Spleen (tissue), 7 donors: Measurements from ENCODE around the gene CLMP.

ENCODE experiments used
- CTCF ChIP-seq, 11 experiments: fragments of 200-600 bp in 7 of 11; fragments of 450-650 bp in 4 of 11; sonication (generic) in 4 of 11; IDR thresholded peaks in 8 of 11; conservative IDR thresholded peaks in 3 of 11; 1 replicate in 7 of 11; 2 replicates in 4 of 11; pipeline versions ENCODE4 v1.4.0 to v1.8.0; 2016 to 2021; ENCODE audit warnings: antibody characterized with exemption in 11 of 11, inconsistent platforms in 4 of 11, mild to moderate bottlenecking in 1 of 11
- POLR2A ChIP-seq, 3 donors: fragments of 450-650 bp; IDR thresholded peaks; one replicate each; pipeline ENCODE4 v1.5.1; 2017; ENCODE audit warnings: antibody characterized with exemption in 3 of 3, mild to moderate bottlenecking in 1 of 3
- POLR2AphosphoS5 ChIP-seq, 3 donors: sonication (generic); formaldehyde crosslinking; IDR thresholded peaks; one replicate each; pipeline ENCODE4 v1.5.1; 2017; ENCODE audit warnings: antibody characterized with exemption in 3 of 3
- donor health status: DM: no; HTN: no; CAD: no; lungs with moderate emphysema.
- donor health status: DM: no; HTN: no; CAD: no.
- donor health status: DM: no; HTN: no; CAD: no.

- TF ChIP-seq CTCF (IDR thresholded peaks at IDR 0.05 in 8 of 11, conservative IDR thresholded peaks at IDR 0.05 in 3 of 11) (no peak), POLR2AphosphoS5 (IDR thresholded peaks at IDR 0.05) (peak in 1 of 3 donors; percentile 85), POLR2A (IDR thresholded peaks at IDR 0.05) (no peak)
These were observed 111.4 kb downstream of the CLMP start for GRCh38 chr11:123083623-123084029.
